Activated T-cell treated with anti-CD3 and anti-CD28 coated beads, Interleukin-2, amount 50 U/mL, for 1 hour (primary cell): Measurements from ENCODE around the gene GSTT2.

Experiments
- DNase-seq: peaks from one replicate; pipeline ENCODE4 v3.0.0-alpha.2; 2020

GSTT2 gene

GRCh38 chr22:24009227-24010017 is 29.5 kb downstream of the GSTT2 start:
- no peak for DNase-seq

GRCh38 chr22:24010018-24010391 is 30.1 kb downstream of the GSTT2 start:
- DNase-seq = no peak

DNA sequence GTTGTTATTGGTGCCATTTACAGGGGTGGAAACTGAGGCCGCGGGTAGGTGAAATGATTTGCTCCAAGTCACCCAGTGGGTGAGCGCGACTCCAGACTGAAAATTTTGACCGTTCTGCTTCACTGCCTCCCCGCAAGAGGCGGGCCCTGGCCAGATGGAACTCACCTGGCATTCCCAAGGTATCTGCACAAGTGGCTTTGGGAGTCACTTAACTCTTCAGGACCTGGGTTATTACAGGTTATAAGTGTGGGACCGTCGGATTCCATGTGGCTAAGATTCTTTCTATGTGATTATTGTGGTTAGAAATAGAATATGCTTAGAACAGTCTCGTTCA is 31.8 kb downstream of the GSTT2 start:
- DNase-seq = no peak

DNA sequence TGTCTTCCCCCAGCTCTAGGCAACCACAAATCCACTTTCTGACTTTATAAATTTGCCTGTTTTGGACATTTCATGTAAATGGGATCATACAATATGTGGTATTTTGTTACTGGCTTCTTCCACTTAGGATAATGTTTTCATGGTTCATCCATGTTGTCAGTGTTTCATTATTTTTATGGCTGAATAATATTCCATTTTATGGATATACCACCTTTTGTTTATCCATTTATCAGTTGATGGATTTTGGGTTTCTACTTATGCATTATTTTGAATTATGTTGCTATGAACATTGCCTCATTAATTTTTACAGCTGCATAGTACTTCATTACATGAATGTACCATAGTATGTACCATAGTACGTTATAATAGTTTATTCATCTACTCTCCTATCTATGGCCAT is 36.2 kb downstream of the GSTT2 start:
- no peak for DNase-seq

DNA sequence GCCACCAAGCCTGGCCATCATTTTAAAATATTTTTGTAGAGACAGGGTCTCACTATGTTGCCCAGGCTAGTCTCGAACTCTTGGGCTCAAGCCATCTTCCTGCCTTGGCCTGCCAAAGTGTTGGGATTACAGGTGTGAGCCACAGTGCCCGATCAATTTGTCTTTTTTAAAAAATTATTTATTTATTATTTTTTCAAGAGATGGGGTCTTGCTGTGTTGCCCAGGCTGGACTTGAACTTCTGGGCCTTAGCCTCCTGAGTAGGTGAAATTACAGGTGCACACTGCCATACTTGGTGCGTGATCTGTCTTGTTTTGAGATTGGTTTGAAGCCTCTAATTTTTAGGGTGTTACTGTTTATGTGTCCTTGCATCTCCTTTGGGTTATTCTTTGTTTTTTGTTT is 41.4 kb downstream of the GSTT2 start:
- no peak for DNase-seq

GRCh38 chr22:24023204-24023789 is 43.4 kb downstream of the GSTT2 start:
- DNase-seq = no peak

GRCh38 chr22:24024354-24024753 is 44.4 kb downstream of the GSTT2 start:
- no peak for DNase-seq

- no peak for DNase-seq
Measured at GRCh38 chr22:24025475-24025874, 45.5 kb downstream of the GSTT2 start.

DNA sequence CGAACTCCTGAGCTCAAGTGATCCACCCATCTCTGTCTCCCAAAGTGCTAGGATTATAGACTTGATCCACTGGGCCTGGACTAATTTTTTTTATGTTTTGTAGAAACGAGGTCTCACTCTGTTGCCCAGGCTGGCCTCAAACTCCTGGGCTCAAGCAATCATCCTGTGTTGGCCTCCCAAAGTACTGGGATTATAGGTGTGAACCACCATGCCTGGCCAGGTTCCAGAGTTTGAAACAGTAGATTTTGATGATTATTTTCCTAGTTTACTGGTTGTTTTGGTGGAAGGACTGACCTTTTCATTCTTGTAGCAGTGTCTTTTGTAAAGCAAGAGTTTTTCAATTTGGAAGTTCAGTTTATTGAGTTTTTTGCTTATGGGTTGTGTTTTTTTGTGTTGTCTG is 46.1 kb downstream of the GSTT2 start:
- DNase-seq = no peak

DNA sequence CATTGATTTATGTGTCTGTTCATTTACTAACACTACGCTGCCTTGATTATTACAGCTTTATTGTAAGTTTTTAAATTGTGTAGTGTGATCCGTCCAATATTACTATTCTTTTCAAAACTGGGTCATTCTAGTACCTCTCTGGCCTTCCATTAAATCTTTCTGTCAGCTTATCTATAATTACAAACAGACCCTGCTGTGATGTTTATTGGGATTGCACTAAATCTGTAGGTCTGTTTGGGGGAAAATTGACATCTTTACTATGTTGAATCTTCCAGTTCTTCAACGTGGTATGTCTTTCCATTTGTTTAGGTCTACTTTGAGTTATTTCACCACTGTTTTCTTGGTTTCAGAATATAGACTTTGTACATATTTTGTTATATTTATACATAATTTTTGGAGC is 46.8 kb downstream of the GSTT2 start:
- no peak for DNase-seq

- no peak for DNase-seq
Measured at GRCh38 chr22:24027389-24027975, 47.5 kb downstream of the GSTT2 start.

DNA sequence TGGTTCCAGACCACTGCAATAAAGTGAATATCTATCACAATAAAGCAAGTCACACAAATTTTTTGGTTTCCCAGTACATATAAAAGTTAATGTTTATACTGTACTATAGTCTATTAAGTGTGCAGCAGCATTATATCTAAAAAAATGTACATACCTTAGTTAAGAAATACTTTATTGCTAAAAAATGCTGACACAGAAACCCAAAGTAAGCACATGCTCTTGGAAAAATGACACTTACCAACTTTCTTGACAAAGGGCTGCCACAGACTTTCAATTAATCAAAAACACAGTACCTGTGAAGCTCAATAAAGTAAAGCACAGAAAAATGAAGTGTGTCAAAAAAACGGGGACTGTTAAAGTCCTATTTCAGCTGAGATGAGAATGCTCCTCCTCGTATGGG is 48.1 kb downstream of the GSTT2 start:
- DNase-seq = no peak

GRCh38 chr22:24028533-24028932 is 48.6 kb downstream of the GSTT2 start:
- no peak for DNase-seq

DNA sequence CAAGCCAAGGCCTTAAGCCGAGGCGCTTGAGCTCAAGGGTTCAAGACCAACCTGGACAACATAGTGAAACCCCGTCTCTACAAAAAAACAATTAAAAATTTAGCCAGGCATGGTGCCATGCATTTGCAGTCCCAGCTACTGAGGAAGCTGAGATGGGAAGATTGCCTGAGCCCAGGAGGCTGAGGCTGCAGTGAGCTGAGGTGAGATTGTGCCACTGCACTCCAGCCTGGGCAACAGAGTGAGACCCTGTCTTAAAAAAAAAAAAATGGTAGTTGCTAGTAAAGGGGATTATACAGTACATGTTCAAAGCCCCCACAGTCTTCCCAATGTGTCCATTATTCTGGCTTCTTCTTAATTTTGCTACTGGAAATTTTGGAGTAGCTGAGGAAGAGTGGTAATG is 49.4 kb downstream of the GSTT2 start:
- no peak for DNase-seq

DNA sequence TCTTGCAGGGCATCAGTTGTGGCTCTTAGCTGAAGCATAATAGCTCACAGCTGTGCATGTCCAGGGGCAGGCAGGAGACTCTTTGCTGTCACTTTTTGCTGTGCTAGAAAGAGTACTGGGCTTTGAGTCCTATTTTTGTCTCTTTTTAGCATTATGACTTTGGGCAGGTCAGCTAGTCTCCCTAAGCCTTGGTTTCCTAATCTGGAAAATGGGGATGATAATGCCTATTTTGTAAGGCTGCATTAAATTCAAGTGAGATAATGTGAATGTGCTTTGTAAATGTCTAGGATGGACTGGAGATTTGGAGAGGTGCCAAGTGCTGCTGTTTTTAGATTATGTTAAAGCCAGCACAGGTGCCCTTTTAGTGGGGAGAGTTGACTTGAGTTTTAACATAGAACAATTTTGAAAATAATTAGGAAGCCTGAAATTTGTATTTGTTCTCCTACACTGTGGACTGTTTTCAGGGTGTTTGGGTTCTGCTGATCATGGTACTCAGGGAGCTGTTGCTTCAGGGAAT is 50.3 kb downstream of the GSTT2 start:
- no peak for DNase-seq
